Ectodermal cell (in vitro differentiated cells): Measurements from ENCODE around the gene LRRC55. TPM values are rescaled to one million over a fixed set of nuclear protein-coding genes. Genes with fewer than 3 reads are reported as not detected.

Source experiments
- H3K27ac ChIP-seq: 2 replicates; pipeline ENCODE4 v1.7.0; 2013; ENCODE audit warnings: mild to moderate bottlenecking, low read depth, low read length; ENCODE audit not compliant: insufficient read depth, poor library complexity, severe bottlenecking
- H3K27me3 ChIP-seq: 2 replicates; pipeline ENCODE4 v1.7.0; 2013; ENCODE audit warnings: mild to moderate bottlenecking, low read length; ENCODE audit not compliant: insufficient read depth, control insufficient read depth, poor library complexity, severe bottlenecking
- H3K36me3 ChIP-seq: one replicate; pipeline ENCODE4 v1.7.0; 2013; ENCODE audit warnings: low read length; ENCODE audit not compliant: control insufficient read depth, insufficient read depth
- H3K4me1 ChIP-seq: one replicate; pipeline ENCODE4 v1.7.0; 2013; ENCODE audit warnings: low read length; ENCODE audit not compliant: control insufficient read depth, insufficient read depth
- H3K4me3 ChIP-seq: 2 replicates; pipeline ENCODE4 v1.7.0; 2013; ENCODE audit warnings: low read depth, low read length, control low read depth; ENCODE audit not compliant: insufficient read depth
- H3K9me3 ChIP-seq: 2 replicates; pipeline ENCODE4 v1.7.0; 2013; ENCODE audit warnings: mild to moderate bottlenecking, low read length, moderate library complexity; ENCODE audit not compliant: control insufficient read depth
- WGBS, 2 experiments: methylation state at CpG; one replicate each; pipeline ENCODE4 v1.1.7; 2013; ENCODE audit warnings: missing lambda C conversion rate in 2 of 2; 5-methylcytosine and 5-hydroxymethylcytosine counted together
- polyA plus RNA-seq, 4 experiments: library from polyadenylated mRNA; stranded (reverse); fragments of 50-300 nt; gene quantifications; one replicate each; pipeline ENCODE4 v1.2.3, GENCODE V29; 2013

LRRC55 gene
- 3.7 TPM for polyA plus RNA-seq (2013, experiment 1 of 4)
- 4.6 TPM for polyA plus RNA-seq (2013, experiment 2 of 4)
- 4.1 TPM for polyA plus RNA-seq (2013, experiment 3 of 4)
- polyA plus RNA-seq (2013, experiment 4 of 4) = 4.6 TPM

GRCh38 chr11:57181678-57182305 is at the start of gene LRRC55:
TSS of gene LRRC55 (plus strand) at chr11:57181953. CDS start at chr11:57182023, 70 bp downstream.
- Histone ChIP-seq H3K36me3 (no peaks in the 10 kb centered on the region), H3K9me3 (no peaks in the 10 kb centered on the region), H3K4me1 (peaks cover 18% of the 10 kb centered on the region), H3K27me3 (no peaks in the 10 kb centered on the region), H3K4me3 (no peak within 1 kb of the TSS), H3K27ac (no peak within 1 kb of the TSS)
- 92 to 94% methylated on average over 15 of the region's 15 CpGs for WGBS, 2 experiments

GRCh38 chr11:57133366-57134038 is 48.3 kb upstream of the LRRC55 start:
- Histone ChIP-seq H3K4me3 (no peak overlapping the region), H3K9me3 (no peaks in the 10 kb centered on the region), H3K27ac (no peak overlapping the region), H3K36me3 (no peaks in the 10 kb centered on the region), H3K4me1 (no peaks in the 10 kb centered on the region), H3K27me3 (no peaks in the 10 kb centered on the region)
- 92 to 100% methylated on average over 2 of the region's 3 CpGs for WGBS, 2 experiments

GRCh38 chr11:57134284-57134683 is 47.5 kb upstream of the LRRC55 start:
- H3K9me3 ChIP-seq = no peaks in the 10 kb centered on the region
- no peak overlapping the region for H3K4me3 ChIP-seq
- no peaks in the 10 kb centered on the region for H3K36me3 ChIP-seq
- H3K4me1 ChIP-seq = no peaks in the 10 kb centered on the region
- no peak overlapping the region for H3K27ac ChIP-seq
- no peaks in the 10 kb centered on the region for H3K27me3 ChIP-seq
- WGBS, 2 experiments = 90 to 94% methylated on average over 1 of the region's 1 CpG

GRCh38 chr11:57135020-57135751 is 46.6 kb upstream of the LRRC55 start:
- H3K4me3 ChIP-seq = no peak overlapping the region
- WGBS, 2 experiments = 96 to 100% methylated on average over 3 of the region's 3 CpGs
- H3K9me3 ChIP-seq = no peaks in the 10 kb centered on the region

GRCh38 chr11:57140568-57140967 is 41.2 kb upstream of the LRRC55 start:
- Histone ChIP-seq H3K27ac (no peak overlapping the region), H3K4me1 (no peaks in the 10 kb centered on the region), H3K27me3 (no peaks in the 10 kb centered on the region), H3K9me3 (no peaks in the 10 kb centered on the region), H3K36me3 (no peaks in the 10 kb centered on the region), H3K4me3 (no peak overlapping the region)
- WGBS, 2 experiments = 0% methylated on average over 1 of the region's 2 CpGs

More at GRCh38 chr11:57135020-57135751, 46.6 kb upstream of the LRRC55 start:
- Histone ChIP-seq H3K27ac (no peak overlapping the region), H3K4me1 (no peaks in the 10 kb centered on the region), H3K36me3 (no peaks in the 10 kb centered on the region), H3K27me3 (no peaks in the 10 kb centered on the region)

GRCh38 chr11:57143459-57143858 is 38.3 kb upstream of the LRRC55 start:
- 91 to 96% methylated on average over 4 of the region's 4 CpGs for WGBS, 2 experiments

GRCh38 chr11:57144075-57144474 is 37.7 kb upstream of the LRRC55 start:
- Histone ChIP-seq H3K36me3 (no peaks in the 10 kb centered on the region), H3K4me3 (no peak overlapping the region), H3K27me3 (no peaks in the 10 kb centered on the region), H3K9me3 (no peaks in the 10 kb centered on the region), H3K4me1 (no peaks in the 10 kb centered on the region), H3K27ac (no peak overlapping the region)
- 94% methylated on average over 5 of the region's 5 CpGs for WGBS, 2 experiments

More at GRCh38 chr11:57143459-57143858, 38.3 kb upstream of the LRRC55 start:
- Histone ChIP-seq H3K27ac (no peak overlapping the region), H3K36me3 (no peaks in the 10 kb centered on the region), H3K9me3 (no peaks in the 10 kb centered on the region), H3K4me1 (no peaks in the 10 kb centered on the region), H3K4me3 (no peak overlapping the region), H3K27me3 (no peaks in the 10 kb centered on the region)

GRCh38 chr11:57144531-57145320 is 37.0 kb upstream of the LRRC55 start:
- Histone ChIP-seq H3K4me1 (no peaks in the 10 kb centered on the region), H3K4me3 (no peak overlapping the region), H3K27me3 (no peaks in the 10 kb centered on the region), H3K27ac (no peak overlapping the region), H3K9me3 (no peaks in the 10 kb centered on the region), H3K36me3 (no peaks in the 10 kb centered on the region)
- WGBS, 2 experiments = 77 to 81% methylated on average over 7 to 9 of the region's 9 CpGs

- 91 to 92% methylated on average over 3 of the region's 3 CpGs for WGBS, 2 experiments
These were observed 35.5 kb upstream of the LRRC55 start for GRCh38 chr11:57146301-57146700.

More at GRCh38 chr11:57146301-57146700, 35.5 kb upstream of the LRRC55 start:
- no peak overlapping the region for H3K4me3 ChIP-seq
- no peaks in the 10 kb centered on the region for H3K9me3 ChIP-seq
- H3K27ac ChIP-seq = no peak overlapping the region
- no peaks in the 10 kb centered on the region for H3K27me3 ChIP-seq
- no peaks in the 10 kb centered on the region for H3K4me1 ChIP-seq
- no peaks in the 10 kb centered on the region for H3K36me3 ChIP-seq
